Measurements from ENCODE around the gene CHST8. TPM values are rescaled to one million over a fixed set of nuclear protein-coding genes. Genes with fewer than 3 reads are reported as not detected.

CHST8 gene
- total and polyA plus RNA-seq, 2 experiments from 2014 or later = 9.3 to 38.2 TPM

DNA sequence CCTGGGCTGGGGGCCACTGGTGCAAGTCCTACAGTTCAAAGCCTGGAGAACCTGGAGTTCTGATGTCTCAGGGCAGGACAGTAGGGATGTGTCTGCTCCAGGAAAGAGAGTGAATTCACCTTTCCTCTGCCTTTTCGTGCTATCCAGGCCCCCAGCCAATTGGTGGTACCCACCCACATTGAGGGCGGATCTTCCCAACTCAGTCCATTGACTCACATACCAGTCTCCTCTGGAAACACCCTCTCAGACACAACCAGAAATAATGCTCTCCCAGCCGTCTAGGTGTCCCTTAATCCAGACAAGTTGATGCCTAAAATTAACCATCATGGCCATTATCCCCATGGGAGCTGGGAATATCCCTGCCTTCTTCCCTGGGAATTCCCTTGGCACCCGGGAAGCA is 38.8 kb upstream of the CHST8 start:
- H3K4me1 Mint-ChIP-seq = peaks cover 1% of the 10 kb centered on the region; the same call in 2 of the 3 replicates
- H3K79me2 ChIP-seq (replicated peaks; ENCODE audit: insufficient read depth) = no peaks in the 10 kb centered on the region
- H3K36me3 ChIP-seq (ENCODE audit: insufficient read depth) = peaks cover 7% of the 10 kb centered on the region; the same call in 1 of the 2 replicates
- no peak overlapping the region for H3K27ac Mint-ChIP-seq
- H3K4me3 ChIP-seq = no peak overlapping the region
- H3K9me2 ChIP-seq (ENCODE audit: insufficient read depth) = peaks cover 6% of the 10 kb centered on the region
- DNase-seq (ENCODE audit: low spot score) (no peak), ATAC-seq (no peak)
- H3F3A ChIP-seq (replicated peaks; ENCODE audit: low read depth) = no peaks in the 10 kb centered on the region
- H3K27ac ChIP-seq (ENCODE audit: low read depth) = no peak overlapping the region
- peaks cover 8% of the 10 kb centered on the region; the same call in 1 of the 3 replicates for H3K36me3 Mint-ChIP-seq (ENCODE audit: low read depth)
- TF ChIP-seq, protein P1, sequence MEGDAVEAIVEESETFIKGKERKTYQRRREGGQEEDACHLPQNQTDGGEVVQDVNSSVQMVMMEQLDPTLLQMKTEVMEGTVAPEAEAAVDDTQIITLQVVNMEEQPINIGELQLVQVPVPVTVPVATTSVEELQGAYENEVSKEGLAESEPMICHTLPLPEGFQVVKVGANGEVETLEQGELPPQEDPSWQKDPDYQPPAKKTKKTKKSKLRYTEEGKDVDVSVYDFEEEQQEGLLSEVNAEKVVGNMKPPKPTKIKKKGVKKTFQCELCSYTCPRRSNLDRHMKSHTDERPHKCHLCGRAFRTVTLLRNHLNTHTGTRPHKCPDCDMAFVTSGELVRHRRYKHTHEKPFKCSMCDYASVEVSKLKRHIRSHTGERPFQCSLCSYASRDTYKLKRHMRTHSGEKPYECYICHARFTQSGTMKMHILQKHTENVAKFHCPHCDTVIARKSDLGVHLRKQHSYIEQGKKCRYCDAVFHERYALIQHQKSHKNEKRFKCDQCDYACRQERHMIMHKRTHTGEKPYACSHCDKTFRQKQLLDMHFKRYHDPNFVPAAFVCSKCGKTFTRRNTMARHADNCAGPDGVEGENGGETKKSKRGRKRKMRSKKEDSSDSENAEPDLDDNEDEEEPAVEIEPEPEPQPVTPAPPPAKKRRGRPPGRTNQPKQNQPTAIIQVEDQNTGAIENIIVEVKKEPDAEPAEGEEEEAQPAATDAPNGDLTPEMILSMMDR (conservative IDR thresholded peaks at IDR 0.05; ENCODE audit: low read depth in 2 of 2) = no peak
- TF ChIP-seq EZH2phosphoT487 (IDR thresholded peaks at IDR 0.05; ENCODE audit: unreplicated experiment) (no peak), CREB1 (CRISPR knock-in tag; IDR thresholded peaks at IDR 0.05; ENCODE audit: low read depth) (no peak), ZNF331 (CRISPR knock-in tag; IDR thresholded peaks at IDR 0.05; ENCODE audit: low read depth) (no peak), NANOG (IDR thresholded peaks at IDR 0.05; ENCODE audit: borderline replicate concordance) (no peak), JUNB (IDR thresholded peaks at IDR 0.05; ENCODE audit: unreplicated experiment) (no peak), ZNF114 (CRISPR knock-in tag; IDR thresholded peaks at IDR 0.05) (no peak), STAT1 (IDR thresholded peaks at IDR 0.05; ENCODE audit: unreplicated experiment) (no peak), POLR2AphosphoS5 (IDR thresholded peaks at IDR 0.05; ENCODE audit: low read depth) (no peak), EZH2 (IDR thresholded peaks at IDR 0.05; ENCODE audit: low read depth, unreplicated experiment) (no peak)
- TF ChIP-seq, protein P2, sequence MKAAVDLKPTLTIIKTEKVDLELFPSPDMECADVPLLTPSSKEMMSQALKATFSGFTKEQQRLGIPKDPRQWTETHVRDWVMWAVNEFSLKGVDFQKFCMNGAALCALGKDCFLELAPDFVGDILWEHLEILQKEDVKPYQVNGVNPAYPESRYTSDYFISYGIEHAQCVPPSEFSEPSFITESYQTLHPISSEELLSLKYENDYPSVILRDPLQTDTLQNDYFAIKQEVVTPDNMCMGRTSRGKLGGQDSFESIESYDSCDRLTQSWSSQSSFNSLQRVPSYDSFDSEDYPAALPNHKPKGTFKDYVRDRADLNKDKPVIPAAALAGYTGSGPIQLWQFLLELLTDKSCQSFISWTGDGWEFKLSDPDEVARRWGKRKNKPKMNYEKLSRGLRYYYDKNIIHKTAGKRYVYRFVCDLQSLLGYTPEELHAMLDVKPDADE (IDR thresholded peaks at IDR 0.05) = no peak
- TF ChIP-seq, protein P3, sequence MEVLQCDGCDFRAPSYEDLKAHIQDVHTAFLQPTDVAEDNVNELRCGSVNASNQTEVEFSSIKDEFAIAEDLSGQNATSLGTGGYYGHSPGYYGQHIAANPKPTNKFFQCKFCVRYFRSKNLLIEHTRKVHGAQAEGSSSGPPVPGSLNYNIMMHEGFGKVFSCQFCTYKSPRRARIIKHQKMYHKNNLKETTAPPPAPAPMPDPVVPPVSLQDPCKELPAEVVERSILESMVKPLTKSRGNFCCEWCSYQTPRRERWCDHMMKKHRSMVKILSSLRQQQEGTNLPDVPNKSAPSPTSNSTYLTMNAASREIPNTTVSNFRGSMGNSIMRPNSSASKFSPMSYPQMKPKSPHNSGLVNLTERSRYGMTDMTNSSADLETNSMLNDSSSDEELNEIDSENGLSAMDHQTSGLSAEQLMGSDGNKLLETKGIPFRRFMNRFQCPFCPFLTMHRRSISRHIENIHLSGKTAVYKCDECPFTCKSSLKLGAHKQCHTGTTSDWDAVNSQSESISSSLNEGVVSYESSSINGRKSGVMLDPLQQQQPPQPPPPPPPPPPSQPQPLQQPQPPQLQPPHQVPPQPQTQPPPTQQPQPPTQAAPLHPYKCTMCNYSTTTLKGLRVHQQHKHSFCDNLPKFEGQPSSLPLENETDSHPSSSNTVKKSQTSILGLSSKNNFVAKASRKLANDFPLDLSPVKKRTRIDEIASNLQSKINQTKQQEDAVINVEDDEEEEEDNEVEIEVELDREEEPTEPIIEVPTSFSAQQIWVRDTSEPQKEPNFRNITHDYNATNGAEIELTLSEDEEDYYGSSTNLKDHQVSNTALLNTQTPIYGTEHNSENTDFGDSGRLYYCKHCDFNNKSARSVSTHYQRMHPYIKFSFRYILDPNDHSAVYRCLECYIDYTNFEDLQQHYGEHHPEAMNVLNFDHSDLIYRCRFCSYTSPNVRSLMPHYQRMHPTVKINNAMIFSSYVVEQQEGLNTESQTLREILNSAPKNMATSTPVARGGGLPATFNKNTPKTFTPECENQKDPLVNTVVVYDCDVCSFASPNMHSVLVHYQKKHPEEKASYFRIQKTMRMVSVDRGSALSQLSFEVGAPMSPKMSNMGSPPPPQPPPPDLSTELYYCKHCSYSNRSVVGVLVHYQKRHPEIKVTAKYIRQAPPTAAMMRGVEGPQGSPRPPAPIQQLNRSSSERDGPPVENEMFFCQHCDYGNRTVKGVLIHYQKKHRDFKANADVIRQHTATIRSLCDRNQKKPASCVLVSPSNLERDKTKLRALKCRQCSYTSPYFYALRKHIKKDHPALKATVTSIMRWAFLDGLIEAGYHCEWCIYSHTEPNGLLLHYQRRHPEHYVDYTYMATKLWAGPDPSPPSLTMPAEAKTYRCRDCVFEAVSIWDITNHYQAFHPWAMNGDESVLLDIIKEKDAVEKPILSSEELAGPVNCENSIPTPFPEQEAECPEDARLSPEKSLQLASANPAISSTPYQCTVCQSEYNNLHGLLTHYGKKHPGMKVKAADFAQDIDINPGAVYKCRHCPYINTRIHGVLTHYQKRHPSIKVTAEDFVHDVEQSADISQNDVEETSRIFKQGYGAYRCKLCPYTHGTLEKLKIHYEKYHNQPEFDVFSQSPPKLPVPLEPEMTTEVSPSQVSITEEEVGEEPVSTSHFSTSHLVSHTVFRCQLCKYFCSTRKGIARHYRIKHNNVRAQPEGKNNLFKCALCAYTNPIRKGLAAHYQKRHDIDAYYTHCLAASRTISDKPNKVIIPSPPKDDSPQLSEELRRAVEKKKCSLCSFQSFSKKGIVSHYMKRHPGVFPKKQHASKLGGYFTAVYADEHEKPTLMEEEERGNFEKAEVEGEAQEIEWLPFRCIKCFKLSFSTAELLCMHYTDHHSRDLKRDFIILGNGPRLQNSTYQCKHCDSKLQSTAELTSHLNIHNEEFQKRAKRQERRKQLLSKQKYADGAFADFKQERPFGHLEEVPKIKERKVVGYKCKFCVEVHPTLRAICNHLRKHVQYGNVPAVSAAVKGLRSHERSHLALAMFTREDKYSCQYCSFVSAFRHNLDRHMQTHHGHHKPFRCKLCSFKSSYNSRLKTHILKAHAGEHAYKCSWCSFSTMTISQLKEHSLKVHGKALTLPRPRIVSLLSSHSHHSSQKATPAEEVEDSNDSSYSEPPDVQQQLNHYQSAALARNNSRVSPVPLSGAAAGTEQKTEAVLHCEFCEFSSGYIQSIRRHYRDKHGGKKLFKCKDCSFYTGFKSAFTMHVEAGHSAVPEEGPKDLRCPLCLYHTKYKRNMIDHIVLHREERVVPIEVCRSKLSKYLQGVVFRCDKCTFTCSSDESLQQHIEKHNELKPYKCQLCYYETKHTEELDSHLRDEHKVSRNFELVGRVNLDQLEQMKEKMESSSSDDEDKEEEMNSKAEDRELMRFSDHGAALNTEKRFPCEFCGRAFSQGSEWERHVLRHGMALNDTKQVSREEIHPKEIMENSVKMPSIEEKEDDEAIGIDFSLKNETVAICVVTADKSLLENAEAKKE (CRISPR knock-in tag; IDR thresholded peaks at IDR 0.05) = no peak
- TF ChIP-seq, protein P4, sequence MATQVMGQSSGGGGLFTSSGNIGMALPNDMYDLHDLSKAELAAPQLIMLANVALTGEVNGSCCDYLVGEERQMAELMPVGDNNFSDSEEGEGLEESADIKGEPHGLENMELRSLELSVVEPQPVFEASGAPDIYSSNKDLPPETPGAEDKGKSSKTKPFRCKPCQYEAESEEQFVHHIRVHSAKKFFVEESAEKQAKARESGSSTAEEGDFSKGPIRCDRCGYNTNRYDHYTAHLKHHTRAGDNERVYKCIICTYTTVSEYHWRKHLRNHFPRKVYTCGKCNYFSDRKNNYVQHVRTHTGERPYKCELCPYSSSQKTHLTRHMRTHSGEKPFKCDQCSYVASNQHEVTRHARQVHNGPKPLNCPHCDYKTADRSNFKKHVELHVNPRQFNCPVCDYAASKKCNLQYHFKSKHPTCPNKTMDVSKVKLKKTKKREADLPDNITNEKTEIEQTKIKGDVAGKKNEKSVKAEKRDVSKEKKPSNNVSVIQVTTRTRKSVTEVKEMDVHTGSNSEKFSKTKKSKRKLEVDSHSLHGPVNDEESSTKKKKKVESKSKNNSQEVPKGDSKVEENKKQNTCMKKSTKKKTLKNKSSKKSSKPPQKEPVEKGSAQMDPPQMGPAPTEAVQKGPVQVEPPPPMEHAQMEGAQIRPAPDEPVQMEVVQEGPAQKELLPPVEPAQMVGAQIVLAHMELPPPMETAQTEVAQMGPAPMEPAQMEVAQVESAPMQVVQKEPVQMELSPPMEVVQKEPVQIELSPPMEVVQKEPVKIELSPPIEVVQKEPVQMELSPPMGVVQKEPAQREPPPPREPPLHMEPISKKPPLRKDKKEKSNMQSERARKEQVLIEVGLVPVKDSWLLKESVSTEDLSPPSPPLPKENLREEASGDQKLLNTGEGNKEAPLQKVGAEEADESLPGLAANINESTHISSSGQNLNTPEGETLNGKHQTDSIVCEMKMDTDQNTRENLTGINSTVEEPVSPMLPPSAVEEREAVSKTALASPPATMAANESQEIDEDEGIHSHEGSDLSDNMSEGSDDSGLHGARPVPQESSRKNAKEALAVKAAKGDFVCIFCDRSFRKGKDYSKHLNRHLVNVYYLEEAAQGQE (IDR thresholded peaks at IDR 0.05; ENCODE audit: unreplicated experiment) = no peak
- H4K20me1 ChIP-seq (replicated peaks; ENCODE audit: insufficient read depth) = no peaks in the 10 kb centered on the region
- peaks cover 16% of the 10 kb centered on the region for H3K9me3 Mint-ChIP-seq
- peaks cover 14% of the 10 kb centered on the region for H3K27me3 Mint-ChIP-seq (ENCODE audit: insufficient read depth, low read depth, poor library complexity)
- H3K4me2 ChIP-seq = no peak overlapping the region
- no peak overlapping the region for H3K4me3 Mint-ChIP-seq
- H2AFZ ChIP-seq = no peak overlapping the region
- no peaks in the 10 kb centered on the region for H3K4me1 ChIP-seq (ENCODE audit: insufficient read depth)
- no peaks in the 10 kb centered on the region for H3K27me3 ChIP-seq (ENCODE audit: insufficient read depth)

Measured in GM23338 (cell line).